Measurements from ENCODE around the gene PDE1C. TPM values are rescaled to one million over a fixed set of nuclear protein-coding genes. Genes with fewer than 3 reads are reported as not detected.

Gene PDE1C
- total and polyA plus RNA-seq, 3 donors from 2014 or later: 7.6 to 9.5 (median 9.5) TPM

- no peak overlapping the region for H3K4me3 ChIP-seq
- no peaks in the 10 kb centered on the region for H3K9me3 ChIP-seq
- intact Hi-C loops (cut with DNase I; ENCODE audit: low total_unique reads): no loop called here
- H3K4me1 ChIP-seq: no peaks in the 10 kb centered on the region
- no peaks in the 10 kb centered on the region for H3K36me3 ChIP-seq (ENCODE audit: low read depth, missing control alignments)
- no peak for TF ChIP-seq POLR2A (IDR thresholded peaks at IDR 0.05)
- TF ChIP-seq, protein P1, sequence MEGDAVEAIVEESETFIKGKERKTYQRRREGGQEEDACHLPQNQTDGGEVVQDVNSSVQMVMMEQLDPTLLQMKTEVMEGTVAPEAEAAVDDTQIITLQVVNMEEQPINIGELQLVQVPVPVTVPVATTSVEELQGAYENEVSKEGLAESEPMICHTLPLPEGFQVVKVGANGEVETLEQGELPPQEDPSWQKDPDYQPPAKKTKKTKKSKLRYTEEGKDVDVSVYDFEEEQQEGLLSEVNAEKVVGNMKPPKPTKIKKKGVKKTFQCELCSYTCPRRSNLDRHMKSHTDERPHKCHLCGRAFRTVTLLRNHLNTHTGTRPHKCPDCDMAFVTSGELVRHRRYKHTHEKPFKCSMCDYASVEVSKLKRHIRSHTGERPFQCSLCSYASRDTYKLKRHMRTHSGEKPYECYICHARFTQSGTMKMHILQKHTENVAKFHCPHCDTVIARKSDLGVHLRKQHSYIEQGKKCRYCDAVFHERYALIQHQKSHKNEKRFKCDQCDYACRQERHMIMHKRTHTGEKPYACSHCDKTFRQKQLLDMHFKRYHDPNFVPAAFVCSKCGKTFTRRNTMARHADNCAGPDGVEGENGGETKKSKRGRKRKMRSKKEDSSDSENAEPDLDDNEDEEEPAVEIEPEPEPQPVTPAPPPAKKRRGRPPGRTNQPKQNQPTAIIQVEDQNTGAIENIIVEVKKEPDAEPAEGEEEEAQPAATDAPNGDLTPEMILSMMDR (IDR thresholded peaks at IDR 0.05): no peak
- H3K27me3 ChIP-seq: no peaks in the 10 kb centered on the region
- WGBS, 2 donors: 63 to 73% methylated on average over 2 of the region's 2 CpGs
- DNase-seq: no peak
- no peak overlapping the region for H3K27ac ChIP-seq
Observed at GRCh38 chr7:32036557-32036956, 33.6 kb downstream of the PDE1C start.

DNA sequence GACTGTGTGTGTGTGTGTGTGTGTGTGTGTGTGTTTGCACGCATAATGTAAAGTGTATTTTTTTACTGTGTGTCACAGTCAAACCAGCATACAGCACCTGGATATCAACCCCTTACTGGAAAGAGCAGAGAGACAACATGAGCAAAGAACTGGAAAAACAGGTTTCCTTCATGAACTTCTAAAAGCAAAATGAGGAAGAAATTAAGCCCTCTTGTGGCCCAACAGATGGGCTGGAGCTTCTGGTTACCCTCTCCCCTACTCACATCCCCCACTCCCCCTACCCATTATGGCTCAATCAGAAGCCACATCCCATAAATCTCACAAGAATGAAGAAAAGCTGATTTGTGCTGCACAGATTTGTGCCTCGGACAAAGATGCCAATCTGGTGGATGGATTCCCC is 36.2 kb downstream of the PDE1C start:
- H3K9me3 ChIP-seq: no peaks in the 10 kb centered on the region
- intact Hi-C loops (cut with DNase I; ENCODE audit: low total_unique reads): no loop called here

DNA sequence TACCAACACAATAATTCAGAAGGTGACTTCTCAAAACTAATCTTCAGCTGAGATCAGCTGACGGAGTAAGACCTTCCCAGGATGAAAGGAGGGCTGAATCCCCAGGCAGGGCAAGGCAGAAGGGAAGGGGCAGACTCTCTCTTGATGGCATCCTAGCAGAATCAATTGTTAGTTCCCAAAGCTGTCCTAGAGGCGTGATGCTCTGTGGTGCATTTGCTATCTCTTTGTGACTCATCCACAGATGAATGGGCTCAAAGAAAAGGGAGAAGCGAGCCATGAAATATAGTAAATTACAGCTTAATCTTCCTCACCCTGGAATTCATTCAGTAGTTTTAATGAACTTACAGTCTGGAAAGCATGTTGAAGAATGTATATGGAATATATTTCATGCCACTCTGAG is 37.2 kb downstream of the PDE1C start:
- WGBS, 2 donors: 68 to 88% methylated on average over 3 of the region's 3 CpGs
- TF ChIP-seq, protein P1 (IDR thresholded peaks at IDR 0.05): no peak
- TF ChIP-seq POLR2A (IDR thresholded peaks at IDR 0.05): no peak
- Histone ChIP-seq H3K27me3 (no peaks in the 10 kb centered on the region), H3K4me3 (no peak overlapping the region), H3K27ac (no peak overlapping the region), H3K36me3 (ENCODE audit: low read depth, missing control alignments) (no peaks in the 10 kb centered on the region), H3K4me1 (no peaks in the 10 kb centered on the region), H3K9me3 (no peaks in the 10 kb centered on the region)
- no peak for DNase-seq
- intact Hi-C loops (cut with DNase I; ENCODE audit: low total_unique reads): no loop called here

More for the DNA sequence above, 36.2 kb downstream of the PDE1C start:
- DNase-seq: no peak
- no peak for TF ChIP-seq POLR2A (IDR thresholded peaks at IDR 0.05)
- TF ChIP-seq, protein P1 (IDR thresholded peaks at IDR 0.05): no peak
- no peaks in the 10 kb centered on the region for H3K27me3 ChIP-seq
- 91 to 94% methylated on average over 2 of the region's 2 CpGs for WGBS, 2 donors
- H3K4me3 ChIP-seq: no peak overlapping the region
- no peaks in the 10 kb centered on the region for H3K36me3 ChIP-seq (ENCODE audit: low read depth, missing control alignments)
- H3K4me1 ChIP-seq: no peaks in the 10 kb centered on the region
- H3K27ac ChIP-seq: no peak overlapping the region

DNA sequence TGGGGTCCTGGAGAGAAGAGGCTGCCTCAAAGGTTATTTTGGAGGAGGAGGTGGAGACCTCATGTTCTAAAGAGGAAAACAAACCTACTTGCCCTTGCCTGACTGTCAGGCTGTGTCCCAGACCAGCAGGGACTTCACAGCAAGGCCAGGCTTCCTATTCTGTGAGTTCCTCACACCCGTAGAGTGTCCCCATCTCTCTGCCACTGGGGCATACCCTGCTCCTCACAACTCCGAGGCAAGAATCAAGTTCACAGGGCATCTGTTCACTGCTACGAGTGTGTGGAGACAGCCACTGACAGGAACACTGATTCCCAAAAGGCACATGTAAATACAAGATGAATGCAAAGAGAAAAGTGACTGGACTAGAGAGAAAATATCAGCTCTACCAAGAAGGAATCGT is 38.0 kb downstream of the PDE1C start:
- H3K27ac ChIP-seq: no peak overlapping the region
- TF ChIP-seq, protein P1 (IDR thresholded peaks at IDR 0.05): no peak
- no peak for TF ChIP-seq POLR2A (IDR thresholded peaks at IDR 0.05)
- H3K9me3 ChIP-seq: no peaks in the 10 kb centered on the region
- H3K27me3 ChIP-seq: no peaks in the 10 kb centered on the region
- intact Hi-C loops (cut with DNase I; ENCODE audit: low total_unique reads): no loop called here
- H3K36me3 ChIP-seq (ENCODE audit: low read depth, missing control alignments): no peaks in the 10 kb centered on the region
- 91 to 95% methylated on average over 4 of the region's 4 CpGs for WGBS, 2 donors
- H3K4me3 ChIP-seq: no peak overlapping the region
- DNase-seq: no peak
- H3K4me1 ChIP-seq: no peaks in the 10 kb centered on the region

GRCh38 chr7:32030904-32031692 is 39.1 kb downstream of the PDE1C start:
- intact Hi-C loops (cut with DNase I; ENCODE audit: low total_unique reads): no loop called here
- H3K27me3 ChIP-seq: no peaks in the 10 kb centered on the region
- H3K9me3 ChIP-seq: no peaks in the 10 kb centered on the region
- H3K36me3 ChIP-seq (ENCODE audit: low read depth, missing control alignments): no peaks in the 10 kb centered on the region
- no peak for DNase-seq
- H3K4me1 ChIP-seq: no peaks in the 10 kb centered on the region
- H3K4me3 ChIP-seq: no peak overlapping the region
- TF ChIP-seq POLR2A (IDR thresholded peaks at IDR 0.05): no peak
- TF ChIP-seq, protein P1 (IDR thresholded peaks at IDR 0.05): no peak
- H3K27ac ChIP-seq: no peak overlapping the region
- 58 to 68% methylated on average over 3 of the region's 3 CpGs for WGBS, 2 donors
